HepG2 (cell line): ENCODE data around the gene MED19. TPM values are rescaled to one million over a fixed set of nuclear protein-coding genes. Genes with fewer than 3 reads are reported as not detected.

Experiments used
- CREM ChIP-seq, 2 experiments: sonication (generic) in 1 of 2; formaldehyde crosslinking in 1 of 2; IDR thresholded peaks; 2 replicates each; pipeline versions ENCODE4 v1.4.0 to v1.6.1; 2016 to 2020; ENCODE audit warnings: antibody characterized with exemption in 1 of 2, mild to moderate bottlenecking in 1 of 2, missing genetic modification reagents in 1 of 2
- EED ChIP-seq: sonication (generic); formaldehyde crosslinking; IDR thresholded peaks from 2 replicates; pipeline ENCODE4 v1.5.0; 2020; ENCODE audit warnings: mild to moderate bottlenecking, missing genetic modification reagents
- ELF3 ChIP-seq: IDR thresholded peaks from 2 replicates; pipeline ENCODE4 v1.6.1; 2016; ENCODE audit warnings: missing genetic modification reagents, missing compliant biosample characterization
- GZF1 ChIP-seq: sonication (generic); formaldehyde crosslinking; IDR thresholded peaks from 2 replicates; pipeline ENCODE4 v1.5.1; 2020; ENCODE audit warnings: mild to moderate bottlenecking, missing genetic modification reagents
- MXD3 ChIP-seq: IDR thresholded peaks from 2 replicates; pipeline ENCODE4 v1.6.1; 2016; ENCODE audit warnings: mild to moderate bottlenecking, missing biosample characterization, missing genetic modification reagents
- PCBP2 ChIP-seq: fragments of 200-400 bp; formaldehyde crosslinking; optimal IDR thresholded peaks from 2 replicates; pipeline ENCODE3; 2018; ENCODE audit warnings: low read length, low read depth; ENCODE audit not compliant: poor library complexity, severe bottlenecking
- POLR2AphosphoS5 ChIP-seq: IDR thresholded peaks from 2 replicates; pipeline ENCODE4 v1.6.1; 2012; ENCODE audit warnings: low read depth, low read length
- SP5 ChIP-seq: IDR thresholded peaks from 2 replicates; pipeline ENCODE4 v1.6.1; 2016; ENCODE audit warnings: low read depth, borderline replicate concordance
- ZBTB33 ChIP-seq: sonication (generic); formaldehyde crosslinking; IDR thresholded peaks from 2 replicates; pipeline ENCODE4 v1.4.0; 2020; ENCODE audit warnings: missing genetic modification reagents
- ZNF207 ChIP-seq: fragments of 450-650 bp; IDR thresholded peaks from 2 replicates; pipeline ENCODE4 v1.6.1; 2016; ENCODE audit warnings: antibody characterized with exemption, borderline replicate concordance
- ZNF225 ChIP-seq: sonication (generic); formaldehyde crosslinking; IDR thresholded peaks from 2 replicates; pipeline ENCODE4 v1.4.0; 2020; ENCODE audit warnings: mild to moderate bottlenecking, missing genetic modification reagents
- ZNF407 ChIP-seq: sonication (generic); formaldehyde crosslinking; IDR thresholded peaks from one replicate; pipeline ENCODE4 v1.5.1; 2020; ENCODE audit warnings: mild to moderate bottlenecking, missing genetic modification reagents; ENCODE audit errors: not compliant biosample characterization
- ZNF501 ChIP-seq: sonication (generic); formaldehyde crosslinking; IDR thresholded peaks from 2 replicates; pipeline ENCODE4 v1.5.1; 2020; ENCODE audit warnings: mild to moderate bottlenecking, moderate library complexity, missing genetic modification reagents
- ZNF556 ChIP-seq: sonication (generic); formaldehyde crosslinking; IDR thresholded peaks from 2 replicates; pipeline ENCODE4 v1.4.0; 2020; ENCODE audit warnings: mild to moderate bottlenecking, missing genetic modification reagents, borderline replicate concordance
- ZNF891 ChIP-seq: sonication (generic); formaldehyde crosslinking; IDR thresholded peaks from 2 replicates; pipeline ENCODE4 v1.5.0; 2020; ENCODE audit warnings: mild to moderate bottlenecking, missing genetic modification reagents
- polyA plus RNA-seq, 8 experiments: library from polyadenylated mRNA; depleted of rRNA in 3 of 8; stranded (reverse) in 7 of 8; unstranded in 1 of 8; fragments of >200 nt; fragmentation: Illumina TruSeq in 4 of 8; extraction: Trizol in 4 of 8; gene quantifications; 2 replicates each; pipeline versions ENCODE4 v1.2.1 to v1.2.3, GENCODE V29; 2011 to 2016; ENCODE audit warnings: low read depth in 4 of 8, missing spikeins in 1 of 8, mixed read lengths in 1 of 8; ENCODE audit not compliant: insufficient read depth in 1 of 8
- total RNA-seq, 5 experiments: library from RNA; depleted of rRNA; stranded (reverse); fragments of >200 nt; fragmentation: Illumina TruSeq; extraction: Trizol; gene quantifications; 2 replicates each; pipeline ENCODE4 v1.2.3, GENCODE V29; 2016; ENCODE audit warnings: low read depth in 1 of 5

MED19 gene
- total and polyA plus RNA-seq, 2 of the 13 experiments (the other 11 are each of a cell fraction or from before 2014, with no cell fraction given): 12.9 to 13.8 TPM

GRCh38 chr11:57741132-57742086, 29.4 kb upstream of the MED19 start, which contains the start of gene SELENOH (continued):
- TF ChIP-seq ZNF225 (CRISPR knock-in tag) (peak; percentile 88), ZNF207 (no peak), EED (CRISPR knock-in tag) (peak; percentile 54; the same call in 1 of the 2 replicates), ZNF501 (CRISPR knock-in tag) (peak; percentile 64; the same call in 1 of the 2 replicates), ZNF407 (CRISPR knock-in tag) (peak; percentile 41), MXD3 (CRISPR knock-in tag) (peak; percentile 82; the same call in 1 of the 2 replicates), ZNF891 (peak; percentile 71), ZNF556 (CRISPR knock-in tag) (peak; percentile 79; the same call in 1 of the 2 replicates), CREM (IDR thresholded peaks at IDR 0.05) (peak; percentile 55), CREM (CRISPR knock-in tag; IDR thresholded peaks at IDR 0.05) (no peak), ELF3 (CRISPR knock-in tag) (peak; percentile 74), GZF1 (CRISPR knock-in tag) (no peak), SP5 (CRISPR knock-in tag) (no peak), PCBP2 (no peak), POLR2AphosphoS5 (peak; percentile 65), ZBTB33 (CRISPR knock-in tag) (peak; percentile 95; the same call in 1 of the 2 replicates)
